HCT116 (cell line): ENCODE data around the gene INAVA. TPM values are rescaled to one million over a fixed set of nuclear protein-coding genes. Genes with fewer than 3 reads are reported as not detected.

Source experiments
- ATAC-seq: fragments of 200-7000 bp; cut with Tn5 transposase; 2 replicates; pipeline ENCODE4 v1.9.1; 2020; ENCODE audit warnings: mild to moderate bottlenecking, moderate library complexity
- BruUV-seq: library from RNA; stranded (reverse); fragments of 400-500 nt; replicated peaks from 2 replicates; lab custom pipeline; 2021; lab: Mats Ljungman, UMichigan
- CTCF ChIA-PET: fragments of 300-600 bp; sonication (Branson Sonifier 250); formaldehyde crosslinking; loops from one replicate; lab custom pipeline; 2021; ENCODE audit warnings: antibody characterized with exemption; lab: Charles Lee
- POLR2A ChIA-PET: fragments of 300-600, 350-600 bp; sonication (Branson Sonifier 250); formaldehyde crosslinking; loops from one replicate; lab custom pipeline; 2021; ENCODE audit warnings: antibody characterized with exemption; lab: Charles Lee
- RAD21 ChIA-PET, 2 experiments: fragments of 300-600 bp; sonication (Branson Sonifier 250); formaldehyde crosslinking; loops; one replicate each; lab custom pipeline; 2023; ENCODE audit warnings: low total read pairs in 2 of 2; ENCODE audit not compliant: uncharacterized antibody in 2 of 2, unreplicated experiment in 2 of 2, low non-redundant PET in 1 of 2; lab: Charles Lee
- DNase-seq: peaks from one replicate; pipeline ENCODE4 v3.0.0-alpha.2; 2010; ENCODE audit warnings: low read depth, low spot score
- H2AFZ ChIP-seq: fragments of 200-600 bp; shearing (Covaris generic), sonication (generic); 2 replicates; pipeline ENCODE4 v1.6.1; 2017; ENCODE audit warnings: low read depth, mixed run types, mixed read lengths, antibody characterized with exemption, low read length; ENCODE audit not compliant: poor library complexity, severe bottlenecking
- H3K27ac ChIP-seq: 2 replicates; pipeline ENCODE4 v1.5.1; 2012; ENCODE audit warnings: low read depth, low read length
- H3K27me3 ChIP-seq: fragments of 200-600 bp; sonication (generic); 2 replicates; pipeline ENCODE4 v1.6.1; 2016; ENCODE audit warnings: mixed run types, low read length, mixed read lengths; ENCODE audit not compliant: insufficient read depth
- H3K36me3 ChIP-seq, 2 experiments: fragments of 200-500 bp in 1 of 2; fragments of 200-600 bp in 1 of 2; sonication (Bioruptor generic) in 1 of 2; sonication (generic) in 1 of 2; 2 replicates each; pipeline versions ENCODE4 v1.5.1 to v1.6.1; 2014 to 2016; ENCODE audit warnings: low read length in 2 of 2, inconsistent platforms in 1 of 2, mixed read lengths in 1 of 2, mixed run types in 1 of 2; ENCODE audit not compliant: insufficient read depth in 2 of 2, control insufficient read depth in 1 of 2
- H3K4me1 ChIP-seq, 2 experiments: fragments of 200-600 bp in 1 of 2; sonication (generic) in 1 of 2; 2 replicates each; pipeline versions ENCODE4 v1.5.1 to v1.6.1; 2012 to 2017; ENCODE audit warnings: low read length in 2 of 2, inconsistent platforms in 1 of 2, mild to moderate bottlenecking in 1 of 2, mixed read lengths in 1 of 2, mixed run types in 1 of 2, moderate library complexity in 1 of 2; ENCODE audit not compliant: insufficient read depth in 2 of 2, control insufficient read depth in 1 of 2
- H3K4me2 ChIP-seq: fragments of 200-600 bp; sonication (generic); 2 replicates; pipeline ENCODE4 v1.6.1; 2017; ENCODE audit warnings: mixed run types, low read length, mixed read lengths
- H3K4me3 ChIP-seq, 2 experiments: fragments of 200-600 bp in 1 of 2; sonication (generic) in 1 of 2; replicated peaks in 1 of 2; 2 replicates each; pipeline ENCODE4 v1.5.1; 2011 to 2016; ENCODE audit warnings: low read length in 2 of 2, control low read depth in 1 of 2, low read depth in 1 of 2, mild to moderate bottlenecking in 1 of 2, mixed read lengths in 1 of 2, mixed run types in 1 of 2
- H3K79me2 ChIP-seq: fragments of 200-600 bp; sonication (generic); 2 replicates; pipeline ENCODE4 v1.6.1; 2017; ENCODE audit warnings: mild to moderate bottlenecking, mixed run types, low read length, moderate library complexity, mixed read lengths; ENCODE audit not compliant: insufficient read depth
- H3K9ac ChIP-seq: fragments of 200-600 bp; sonication (generic); 2 replicates; pipeline ENCODE4 v1.6.1; 2016; ENCODE audit warnings: low read length, mixed read lengths
- H3K9me2 ChIP-seq: fragments of 200-600 bp; sonication (generic), shearing (Covaris generic); 2 replicates; pipeline ENCODE4 v1.6.1; 2017; ENCODE audit warnings: mixed run types, mild to moderate bottlenecking, moderate library complexity; ENCODE audit not compliant: insufficient read depth
- H3K9me3 ChIP-seq, 2 experiments: fragments of 200-500 bp in 1 of 2; fragments of 200-600 bp in 1 of 2; sonication (Bioruptor generic) in 1 of 2; sonication (generic) in 1 of 2; 2 replicates each; pipeline ENCODE4 v1.6.1; 2014 to 2017; ENCODE audit warnings: low read length in 2 of 2, mixed read lengths in 2 of 2, inconsistent platforms in 1 of 2, low read depth in 1 of 2, mild to moderate bottlenecking in 1 of 2, mixed run types in 1 of 2, moderate library complexity in 1 of 2; ENCODE audit not compliant: control insufficient read depth in 1 of 2, insufficient read depth in 1 of 2
- H4K20me1 ChIP-seq: fragments of 200-600 bp; sonication (generic), shearing (Covaris generic); 2 replicates; pipeline ENCODE4 v1.6.1; 2017; ENCODE audit warnings: mixed run types, mild to moderate bottlenecking, moderate library complexity; ENCODE audit not compliant: insufficient read depth
- CTCF ChIP-seq, 3 experiments: fragments of 200-600 bp in 1 of 3; sonication (generic) in 1 of 3; IDR thresholded peaks in 2 of 3; conservative IDR thresholded peaks in 1 of 3; 2 replicates each; pipeline ENCODE4 v1.5.1; 2012 to 2017; ENCODE audit warnings: low read depth in 2 of 3, low read length in 2 of 3, antibody characterized with exemption in 1 of 3, borderline replicate concordance in 1 of 3, control low read depth in 1 of 3, mild to moderate bottlenecking in 1 of 3, mixed read lengths in 1 of 3, mixed run types in 1 of 3, moderate library complexity in 1 of 3; ENCODE audit not compliant: insufficient read depth in 1 of 3
- ELF1 ChIP-seq: IDR thresholded peaks from 2 replicates; pipeline ENCODE4 v1.6.1; 2012; ENCODE audit warnings: low read depth, borderline replicate concordance
- EZH2 ChIP-seq: fragments of 200-600 bp; sonication (generic); IDR thresholded peaks from 2 replicates; pipeline ENCODE4 v1.6.1; 2017; ENCODE audit warnings: antibody characterized with exemption, mixed run types
- EZH2phosphoT487 ChIP-seq: fragments of 200-600 bp; IDR thresholded peaks from 2 replicates; pipeline ENCODE4 v1.6.1; 2018; ENCODE audit warnings: antibody characterized with exemption, borderline replicate concordance
- MAX ChIP-seq: IDR thresholded peaks from 2 replicates; pipeline ENCODE4 v1.6.1; 2012
- POLR2A ChIP-seq: IDR thresholded peaks from 2 replicates; pipeline ENCODE4 v1.7.0; 2011; ENCODE audit warnings: borderline replicate concordance; ENCODE audit not compliant: insufficient read depth, insufficient read length; ENCODE audit errors: extremely low read depth
- RAD21 ChIP-seq: IDR thresholded peaks from 2 replicates; pipeline ENCODE4 v1.6.1; 2012; ENCODE audit warnings: low read depth, mild to moderate bottlenecking
- REST ChIP-seq: IDR thresholded peaks from 2 replicates; pipeline ENCODE4 v1.6.1; 2012; ENCODE audit warnings: low read depth
- SP1 ChIP-seq: IDR thresholded peaks from 2 replicates; pipeline ENCODE4 v1.6.1; 2012; ENCODE audit warnings: low read depth
- TCF7L2 ChIP-seq: IDR thresholded peaks from 2 replicates; pipeline ENCODE4 v1.7.0; 2011; ENCODE audit warnings: borderline replicate concordance, inconsistent platforms; ENCODE audit not compliant: insufficient read depth, insufficient read length; ENCODE audit errors: extremely low read depth
- YY1 ChIP-seq: IDR thresholded peaks from 2 replicates; pipeline ENCODE4 v1.6.1; 2011; ENCODE audit warnings: low read length, low read depth, moderate library complexity, mild to moderate bottlenecking; ENCODE audit not compliant: insufficient replicate concordance; ENCODE audit errors: extremely low read depth
- ZNF274 ChIP-seq: fragments of 200-500 bp; sonication (Bioruptor generic); IDR thresholded peaks from 2 replicates; pipeline ENCODE4 v1.6.1; 2014; ENCODE audit warnings: mild to moderate bottlenecking, low read depth, low read length, inconsistent platforms
- intact Hi-C: fragments of 100-400 bp; cut with micrococcal nuclease; formaldehyde crosslinking; loops from 2 replicates; pipeline ENCODE4 v1.10.0; 2022
- total RNA-seq: library from RNA; stranded (reverse); gene quantifications from one replicate; pipeline ENCODE4 v1.2.1, GENCODE V29; 2021; ENCODE audit not compliant: unreplicated experiment

The INAVA gene
- total RNA-seq, 1 experiment from 2014 or later: 18.8 TPM

GRCh38 chr1:200867018-200867811 lies 27.5 kb upstream of the INAVA start:
- Histone ChIP-seq H3K79me2 (no peaks in the 10 kb centered on the region), H3K36me3 (peaks cover 0 to 4% of the 10 kb centered on the region in 2 experiments; a peak in 1 of 4 replicates), H4K20me1 (no peaks in the 10 kb centered on the region), H3K27ac (no peak overlapping the region), H3K4me2 (no peak overlapping the region), H3K4me3 (no peak overlapping the region), H3K9me2 (no peaks in the 10 kb centered on the region), H3K9me3 (no peaks in the 10 kb centered on the region), H3K9ac (no peak overlapping the region), H3K4me1 (no peaks in the 10 kb centered on the region), H2AFZ (no peak overlapping the region), H3K27me3 (no peaks in the 10 kb centered on the region)
- ChIA-PET POLR2A (interaction anchor here (1.3 kb wide), 1 partner anchor 30 kb away, joined by 5 read pairs; no protein-coding TSS in a partner anchor), CTCF (interaction anchor here (1.1 kb wide), 1 partner anchor 245 kb away, joined by 6 read pairs; no protein-coding TSS in a partner anchor), RAD21 (no interaction called here)
- ATAC-seq: 0 out of 2 replicates have a peak, but pooled peaks have one; percentile 37
- TF ChIP-seq POLR2A: no peak
- no peak for TF ChIP-seq MAX
- no peak for TF ChIP-seq REST
- no peak for TF ChIP-seq EZH2
- TF ChIP-seq RAD21: no peak
- no peak for TF ChIP-seq YY1
- TF ChIP-seq ZNF274: no peak
- no peak for TF ChIP-seq CTCF (IDR thresholded peaks at IDR 0.05 in 2 of 3, conservative IDR thresholded peaks at IDR 0.05 in 1 of 3; ENCODE audit: borderline replicate concordance in 1 of 3, insufficient read depth in 1 of 3, low read depth in 2 of 3, low read length in 2 of 3)
- no peak for TF ChIP-seq TCF7L2
- TF ChIP-seq SP1: no peak
- no peak for TF ChIP-seq EZH2phosphoT487
- TF ChIP-seq ELF1: no peak
- no peak for DNase-seq
- intact Hi-C loops: no loop called here
- no TSS peak for BruUV-seq
